Measurements from ENCODE around the gene TMEM217. TPM values are rescaled to one million over a fixed set of nuclear protein-coding genes. Genes with fewer than 3 reads are reported as not detected.
A peak's percentile ranks its signal among the peaks of the same experiment; 100 is the strongest.
"Not testable (repeated sequence)": the region's sequence is repeated elsewhere in the genome, so short reads cannot be mapped to it uniquely, and the experiment has no call there.

The TMEM217 gene
- 0.17 and 0.36 TPM in 2 replicates for total RNA-seq (2014; rRNA removed; shearing (Covaris generic); ENCODE audit: low replicate concordance)

- Histone ChIP-seq H3K36me3 (no peaks in the 10 kb centered on the region), H3K9me3 (no peaks in the 10 kb centered on the region), H3K27me3 (no peaks in the 10 kb centered on the region), H3K4me3 (peak within 1 kb of the TSS; percentile 85)
- peak; percentile 97 for DNase-seq
Observed at GRCh38 chr6:37257634-37258404, at the start of gene TMEM217, which contains the start of gene TBC1D22B. TMEM217 (minus strand) TSS chr6:37258144; CDS start chr6:37219030, 39,114 bp downstream. TBC1D22B (plus strand) TSS chr6:37257772; CDS start chr6:37257918, 146 bp downstream.

DNA sequence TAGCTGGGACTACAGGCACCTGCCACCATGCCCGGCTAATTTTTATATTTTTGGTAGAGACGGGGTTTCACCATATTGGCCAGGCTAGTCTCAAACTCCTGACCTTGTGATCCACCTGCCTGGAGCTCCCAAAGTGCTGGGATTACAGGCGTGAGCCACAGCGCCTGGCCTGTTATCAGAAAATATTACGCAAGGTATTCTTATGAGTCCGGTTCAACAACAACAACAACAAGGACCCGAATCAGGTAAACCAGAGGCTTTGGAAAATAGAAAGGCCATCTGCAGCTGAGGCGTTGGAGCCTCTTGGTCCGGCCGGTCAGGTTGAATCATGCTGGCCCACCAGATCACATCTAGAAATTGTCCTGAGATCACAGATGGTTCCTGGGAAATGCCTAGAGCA is 49.5 kb upstream of the TMEM217 start:
- DNase-seq, H3K4me3 ChIP-seq, H3K9me3 ChIP-seq, H3K27me3 ChIP-seq, H3K36me3 ChIP-seq: not testable (repeated sequence)

GRCh38 chr6:37306624-37307222 is 48.8 kb upstream of the TMEM217 start:
- no peak for DNase-seq
- Histone ChIP-seq H3K4me3 (no peak overlapping the region), H3K36me3 (peaks cover 9% of the 10 kb centered on the region), H3K9me3 (no peaks in the 10 kb centered on the region), H3K27me3 (no peaks in the 10 kb centered on the region)

- Histone ChIP-seq H3K4me3 (no peak overlapping the region), H3K36me3 (peaks cover 9% of the 10 kb centered on the region), H3K9me3 (no peaks in the 10 kb centered on the region), H3K27me3 (no peaks in the 10 kb centered on the region)
- no peak for DNase-seq
Observed at GRCh38 chr6:37305841-37306425, 48.0 kb upstream of the TMEM217 start.

GRCh38 chr6:37304766-37305165 is 46.8 kb upstream of the TMEM217 start:
- Histone ChIP-seq H3K9me3 (no peaks in the 10 kb centered on the region), H3K27me3 (no peaks in the 10 kb centered on the region), H3K4me3 (no peak overlapping the region), H3K36me3 (peaks cover 9% of the 10 kb centered on the region)
- DNase-seq = no peak

DNA sequence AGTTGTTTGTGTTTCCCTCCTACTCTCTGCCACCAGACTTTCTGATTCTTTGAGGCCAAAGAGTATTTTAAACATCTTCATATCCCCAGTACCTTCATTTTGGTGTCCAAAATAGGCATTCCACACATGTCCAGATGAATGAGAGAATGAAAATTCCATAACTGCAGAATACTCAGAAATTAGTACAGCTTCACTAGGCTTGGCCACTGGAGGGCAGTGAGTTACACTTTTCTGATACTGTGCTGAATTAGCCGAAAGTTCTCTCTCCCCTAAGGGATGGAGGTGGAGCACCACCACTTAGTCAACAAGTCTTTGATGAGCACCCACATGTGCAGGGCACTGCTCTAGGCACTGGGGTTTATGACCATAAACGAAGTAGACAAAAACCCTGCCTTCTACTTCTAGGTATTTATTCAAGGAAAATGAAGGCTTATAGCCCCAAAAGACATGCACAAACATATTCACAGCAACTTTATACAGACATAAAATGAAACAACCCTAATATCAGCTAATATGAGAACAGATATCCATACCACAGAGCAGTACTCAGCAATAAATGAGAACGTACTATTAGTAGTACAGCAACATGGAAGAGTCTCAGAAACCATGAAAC is 46.1 kb upstream of the TMEM217 start:
- peak; percentile 9 for DNase-seq
- Histone ChIP-seq H3K27me3 (no peaks in the 10 kb centered on the region), H3K9me3 (no peaks in the 10 kb centered on the region), H3K36me3 (peaks cover 9% of the 10 kb centered on the region), H3K4me3 (no peak overlapping the region)

DNA sequence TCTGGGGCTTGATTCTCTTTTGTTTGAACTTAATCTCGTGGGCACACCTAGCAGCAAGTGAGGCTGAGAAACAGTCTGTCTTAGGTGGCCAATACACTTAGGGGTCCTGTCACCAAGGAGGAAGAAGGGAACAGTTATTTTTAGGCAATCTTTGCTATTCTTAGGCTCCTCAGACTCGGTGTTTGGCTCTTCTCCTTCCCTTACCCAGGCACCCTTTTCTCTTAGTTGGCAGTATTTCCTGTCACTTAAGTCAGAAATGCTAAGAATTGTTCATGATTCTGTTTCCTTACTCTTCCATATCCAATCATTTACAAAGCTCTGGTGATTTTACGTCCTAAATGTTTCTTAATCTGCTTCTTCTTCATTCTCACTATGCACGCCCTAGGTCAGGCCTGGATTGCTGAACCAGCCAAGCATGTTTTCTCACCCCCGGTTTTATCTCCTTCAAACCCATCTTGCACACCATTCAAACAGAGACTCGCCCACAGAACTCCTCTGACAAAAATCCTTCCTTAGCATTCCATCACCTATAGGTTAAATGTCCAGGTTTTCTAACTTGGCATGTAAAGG is 45.2 kb upstream of the TMEM217 start:
- Histone ChIP-seq H3K4me3 (no peak overlapping the region), H3K36me3 (peaks cover 9% of the 10 kb centered on the region), H3K9me3 (no peaks in the 10 kb centered on the region), H3K27me3 (no peaks in the 10 kb centered on the region)
- DNase-seq = no peak

GRCh38 chr6:37302086-37302686 is 44.2 kb upstream of the TMEM217 start:
- Histone ChIP-seq H3K27me3 (no peaks in the 10 kb centered on the region), H3K36me3 (peaks cover 14% of the 10 kb centered on the region), H3K4me3 (no peak overlapping the region), H3K9me3 (no peaks in the 10 kb centered on the region)
- DNase-seq = no peak

DNA sequence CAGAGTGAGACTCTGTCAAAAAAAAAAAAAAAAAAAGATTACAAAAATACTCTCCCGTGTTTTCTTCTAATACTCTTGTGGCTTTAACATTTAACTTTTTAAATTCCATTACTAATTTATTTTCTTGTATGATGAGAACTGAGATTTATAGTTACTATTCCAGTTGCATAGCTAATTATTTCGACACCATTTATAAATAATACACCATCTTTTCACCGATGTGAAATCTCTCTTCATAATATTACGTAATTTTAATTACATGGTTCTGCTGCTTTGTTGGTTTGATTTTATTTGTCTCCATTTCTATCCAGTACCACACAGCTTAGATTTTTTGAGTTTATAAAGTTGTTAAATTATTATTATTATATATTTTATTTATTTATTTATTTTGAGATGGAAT is 42.0 kb upstream of the TMEM217 start:
- no peak for DNase-seq
- Histone ChIP-seq H3K9me3 (no peaks in the 10 kb centered on the region), H3K4me3 (no peak overlapping the region)

GRCh38 chr6:37298958-37299357 is 41.0 kb upstream of the TMEM217 start:
- DNase-seq = no peak
- no peaks in the 10 kb centered on the region for H3K9me3 ChIP-seq
- peaks cover 22% of the 10 kb centered on the region for H3K36me3 ChIP-seq
- no peaks in the 10 kb centered on the region for H3K27me3 ChIP-seq
- H3K4me3 ChIP-seq = no peak overlapping the region

More for the DNA sequence above, 42.0 kb upstream of the TMEM217 start:
- H3K36me3 ChIP-seq = peaks cover 18% of the 10 kb centered on the region
- H3K27me3 ChIP-seq = no peaks in the 10 kb centered on the region

- H3K27me3 ChIP-seq, H3K4me3 ChIP-seq, H3K9me3 ChIP-seq, DNase-seq: not testable (repeated sequence)
- peaks cover 23% of the 10 kb centered on the region for H3K36me3 ChIP-seq
Observed at GRCh38 chr6:37297637-37298036, 39.7 kb upstream of the TMEM217 start.

DNA sequence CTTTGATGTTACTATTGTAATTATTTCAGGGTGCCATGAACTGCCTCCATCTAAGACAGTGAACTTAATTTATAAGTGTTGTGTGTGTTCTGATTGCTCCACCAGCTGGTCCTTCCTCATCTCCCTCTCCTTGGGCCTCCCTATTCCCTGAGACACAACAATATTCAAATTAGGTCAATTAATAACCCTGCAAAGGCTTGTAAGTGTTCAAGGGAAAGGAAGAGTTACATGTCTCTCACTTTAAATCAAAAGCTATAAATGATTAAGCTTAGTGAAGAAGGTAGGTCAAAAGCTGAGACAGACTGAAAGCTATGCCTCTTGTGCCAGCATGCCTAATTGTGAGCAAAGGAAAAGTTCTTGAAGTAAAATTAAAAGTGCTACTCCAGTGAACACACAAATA is 35.5 kb upstream of the TMEM217 start:
- Histone ChIP-seq H3K27me3 (no peaks in the 10 kb centered on the region), H3K36me3 (peaks cover 27% of the 10 kb centered on the region), H3K4me3 (no peak overlapping the region), H3K9me3 (no peaks in the 10 kb centered on the region)
- no peak for DNase-seq

- Histone ChIP-seq H3K27me3 (no peaks in the 10 kb centered on the region), H3K4me3 (no peak overlapping the region), H3K9me3 (no peaks in the 10 kb centered on the region), H3K36me3 (peaks cover 23% of the 10 kb centered on the region)
- DNase-seq = no peak
Observed at GRCh38 chr6:37289931-37290330, 32.0 kb upstream of the TMEM217 start.

- Histone ChIP-seq H3K27me3 (no peaks in the 10 kb centered on the region), H3K36me3 (peaks cover 21% of the 10 kb centered on the region), H3K4me3 (no peak overlapping the region), H3K9me3 (no peaks in the 10 kb centered on the region)
- peak; percentile 20 for DNase-seq
Observed at GRCh38 chr6:37288247-37288646, 30.3 kb upstream of the TMEM217 start.

GRCh38 chr6:37287519-37288157 is 29.7 kb upstream of the TMEM217 start:
- H3K27me3 ChIP-seq = no peaks in the 10 kb centered on the region
- H3K9me3 ChIP-seq = no peaks in the 10 kb centered on the region
- no peak overlapping the region for H3K4me3 ChIP-seq
- no peak for DNase-seq
- peaks cover 22% of the 10 kb centered on the region for H3K36me3 ChIP-seq

DNA sequence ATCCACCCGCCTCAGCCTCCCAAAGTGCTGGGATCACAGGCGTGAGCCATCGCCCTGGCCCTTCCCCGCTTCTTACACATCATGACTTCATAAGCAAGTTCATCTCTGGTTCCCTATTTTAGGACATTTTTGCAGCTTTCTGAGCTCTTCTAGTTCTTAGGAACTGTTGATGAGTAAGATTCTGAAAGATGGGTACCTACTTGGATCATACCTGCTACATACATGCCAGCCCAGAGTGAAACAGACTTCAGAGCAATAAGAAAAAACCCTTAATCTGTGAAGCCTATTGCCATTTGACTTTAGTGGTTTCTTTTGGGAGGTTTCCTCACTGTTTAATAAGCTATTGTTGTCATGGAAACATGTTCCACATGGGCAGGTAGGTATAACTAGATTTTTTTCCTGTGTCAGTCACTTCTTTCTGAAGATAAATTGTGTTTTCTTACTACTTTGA is 27.9 kb upstream of the TMEM217 start:
- Histone ChIP-seq H3K4me3 (no peak overlapping the region), H3K36me3 (peaks cover 19% of the 10 kb centered on the region), H3K9me3 (no peaks in the 10 kb centered on the region), H3K27me3 (no peaks in the 10 kb centered on the region)
- no peak for DNase-seq

Measured in MG63 (cell line).